DMS 273 (cell line): ENCODE results near the gene TEC.
"Not testable (repeated sequence)": the region's sequence is repeated elsewhere in the genome, so short reads cannot be mapped to it uniquely, and the experiment has no call there.

Experiments
- DNase-seq: peaks from one replicate; lab custom pipeline; 2025; ENCODE audit not compliant: unreplicated experiment; lab: John Stamatoyannopoulos, UW

The TEC gene

DNA sequence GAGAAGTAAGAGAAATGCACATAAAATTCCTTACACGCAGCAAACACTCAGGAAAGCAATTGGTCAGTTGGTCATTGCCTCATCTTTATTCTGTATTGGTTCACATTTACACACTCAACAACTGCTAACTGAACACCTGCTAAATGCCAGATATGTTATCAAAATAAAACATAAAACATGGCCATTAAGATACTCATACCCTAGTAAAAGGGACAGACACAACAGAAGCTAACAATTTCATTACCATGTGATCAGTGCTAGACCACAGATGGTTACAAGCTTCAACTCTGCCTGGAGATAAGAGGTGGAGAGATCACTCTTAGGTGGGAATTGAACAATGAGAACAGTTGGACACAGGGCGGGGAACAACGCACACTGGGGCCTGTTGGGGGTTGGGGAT lies 26.2 kb downstream of the TEC start:
- no peak for DNase-seq

GRCh38 chr4:48242511-48243195 lies 27.0 kb downstream of the TEC start:
- no peak for DNase-seq

GRCh38 chr4:48241731-48242130 lies 27.9 kb downstream of the TEC start:
- no peak for DNase-seq

DNA sequence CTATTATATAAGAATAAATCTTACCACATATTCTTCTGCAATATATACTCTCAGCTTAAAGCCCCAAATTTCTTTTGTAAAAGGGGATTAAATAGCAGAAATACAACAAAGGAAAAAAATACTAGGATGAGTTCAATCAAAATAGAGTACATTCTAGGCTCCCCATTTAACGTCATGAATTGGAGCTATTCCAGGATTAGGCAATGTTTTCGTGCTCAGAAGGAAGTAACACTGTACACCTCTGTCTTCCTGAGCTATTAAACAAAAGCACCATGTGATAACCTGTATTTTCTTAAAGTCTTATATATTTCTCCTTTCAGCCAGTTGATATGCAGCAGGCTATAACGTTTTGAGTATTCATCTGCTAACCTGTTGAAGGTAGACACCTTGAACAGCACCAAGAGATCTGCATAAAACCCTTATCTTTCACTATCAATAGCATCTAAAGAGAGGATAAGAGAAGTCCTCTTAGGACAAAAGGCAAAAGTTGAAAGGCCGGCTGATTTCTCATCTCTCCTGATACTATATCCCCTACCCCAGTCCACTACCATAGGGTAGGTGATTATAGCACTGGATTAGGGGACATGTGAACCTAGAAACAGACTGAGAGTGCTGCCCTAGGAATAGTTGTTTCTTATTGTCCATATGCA lies 31.5 kb downstream of the TEC start:
- DNase-seq: no peak

DNA sequence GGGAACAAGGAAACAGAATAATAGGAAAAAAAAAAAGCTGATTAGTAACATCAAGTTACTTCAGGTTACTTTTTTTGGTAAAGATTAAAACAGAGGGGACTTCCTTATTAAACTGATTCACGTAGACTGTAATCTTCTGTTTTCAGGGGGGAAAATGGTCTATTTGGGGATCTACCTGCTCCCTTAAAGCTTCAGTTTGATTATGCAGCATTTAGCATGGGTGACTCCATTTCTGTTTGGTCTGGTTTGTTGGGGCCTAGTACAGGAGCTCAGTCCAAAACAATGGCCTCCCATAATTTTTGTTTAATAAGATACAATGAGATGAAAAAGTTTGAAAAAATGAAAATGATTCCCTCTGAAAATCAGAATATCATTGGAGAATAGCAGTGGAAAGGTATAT lies 34.6 kb downstream of the TEC start:
- DNase-seq: no peak

GRCh38 chr4:48234575-48234974 lies 35.1 kb downstream of the TEC start:
- no peak for DNase-seq

GRCh38 chr4:48228949-48229348 lies 40.7 kb downstream of the TEC start:
- DNase-seq: no peak

- DNase-seq: no peak
Observed at GRCh38 chr4:48227662-48228061, 42.0 kb downstream of the TEC start.

DNA sequence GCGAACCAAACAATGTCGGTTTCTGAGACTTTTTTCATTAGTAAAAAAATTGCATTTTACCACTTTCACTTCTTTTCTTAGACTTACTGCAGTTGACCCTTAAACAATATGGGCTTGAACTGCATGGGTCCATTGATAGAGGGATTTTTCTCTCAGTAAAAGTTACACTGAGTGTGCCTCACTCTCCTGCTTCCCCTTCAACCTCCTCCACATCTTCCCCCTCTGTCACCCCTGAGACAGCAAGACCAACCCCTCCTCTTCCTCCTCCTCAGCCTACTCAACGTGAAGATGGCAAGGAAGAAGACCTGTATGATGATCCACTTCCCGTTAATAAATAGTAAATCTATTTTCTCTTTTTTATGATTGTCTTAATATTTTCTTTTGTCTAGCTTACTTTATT lies 43.4 kb downstream of the TEC start:
- DNase-seq: no peak

- no peak for DNase-seq
Observed at GRCh38 chr4:48225368-48226141, 44.1 kb downstream of the TEC start.

GRCh38 chr4:48224606-48225005 lies 45.0 kb downstream of the TEC start:
- DNase-seq: no peak

DNA sequence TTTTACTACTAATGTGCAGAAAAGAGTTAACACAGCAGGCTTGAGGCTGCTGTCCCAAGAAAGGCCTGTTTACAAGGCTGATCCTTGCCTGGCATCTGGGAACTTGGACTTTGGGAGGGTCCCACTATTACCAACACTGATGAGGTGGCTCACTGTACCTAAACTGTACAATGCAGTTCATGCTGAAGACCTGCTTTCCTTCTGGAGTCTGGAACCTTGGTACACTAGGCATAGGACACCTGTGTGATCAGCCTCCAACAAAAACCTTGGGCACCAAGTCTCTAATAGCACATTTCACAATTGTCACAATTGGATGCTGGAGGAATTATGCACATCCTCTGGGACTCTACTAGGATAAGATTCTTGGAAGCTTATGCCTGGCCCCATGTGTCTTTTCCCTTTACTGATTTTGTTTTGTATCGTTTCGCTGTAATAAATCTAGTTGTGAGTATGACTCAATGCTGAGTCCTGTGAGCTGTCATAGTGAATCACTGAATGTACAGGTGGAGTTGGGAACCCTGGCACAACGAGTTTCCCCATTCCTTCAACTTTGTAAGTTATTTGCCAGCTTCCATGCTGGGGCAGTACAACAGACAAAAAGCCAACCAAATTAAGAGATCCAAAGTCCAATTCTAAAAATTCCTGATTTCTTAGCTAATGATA lies 45.9 kb downstream of the TEC start:
- DNase-seq: no peak

DNA sequence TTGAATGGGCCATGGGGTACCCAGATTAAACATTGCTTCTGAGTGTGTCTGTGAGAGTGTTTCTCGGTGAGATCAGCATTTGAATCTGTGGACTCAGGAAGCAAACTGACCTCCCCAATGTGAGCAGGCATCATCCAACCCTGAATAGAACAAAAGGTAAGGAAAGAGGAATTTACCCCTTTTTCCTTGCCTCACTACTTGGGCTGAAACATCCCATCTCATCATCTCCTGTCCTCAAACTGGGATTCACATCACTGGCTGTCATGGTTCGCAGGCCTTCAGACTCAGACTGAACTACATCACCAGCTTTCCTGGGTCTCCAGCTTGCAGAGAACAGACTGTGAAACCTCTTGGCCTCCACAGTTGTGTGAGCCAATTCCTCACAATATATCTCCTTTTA lies 47.1 kb downstream of the TEC start:
- DNase-seq: no peak

GRCh38 chr4:48219430-48219829 lies 50.2 kb downstream of the TEC start:
- DNase-seq: not testable (repeated sequence)

DNA sequence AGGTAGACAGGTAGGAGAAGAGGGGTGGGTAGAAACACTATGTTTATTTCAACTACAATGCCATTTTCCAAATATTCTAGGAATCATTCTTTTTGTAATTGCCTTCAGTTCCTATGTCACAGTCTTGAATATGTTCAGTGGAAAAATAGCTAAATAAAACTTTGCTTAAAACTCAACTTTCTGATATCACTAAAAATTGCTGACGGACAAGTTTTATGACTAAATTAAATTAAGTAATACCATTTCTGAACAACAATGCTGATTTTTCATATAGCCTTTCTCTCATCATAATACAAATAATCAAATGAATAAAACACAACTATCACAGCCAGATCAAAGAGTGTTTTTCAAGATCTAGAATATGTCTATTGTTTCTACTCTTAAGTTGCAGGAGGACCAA lies 53.1 kb downstream of the TEC start:
- DNase-seq: no peak

GRCh38 chr4:48215977-48216376 lies 53.7 kb downstream of the TEC start:
- no peak for DNase-seq

GRCh38 chr4:48212165-48212564 lies 57.5 kb downstream of the TEC start:
- DNase-seq: no peak

DNA sequence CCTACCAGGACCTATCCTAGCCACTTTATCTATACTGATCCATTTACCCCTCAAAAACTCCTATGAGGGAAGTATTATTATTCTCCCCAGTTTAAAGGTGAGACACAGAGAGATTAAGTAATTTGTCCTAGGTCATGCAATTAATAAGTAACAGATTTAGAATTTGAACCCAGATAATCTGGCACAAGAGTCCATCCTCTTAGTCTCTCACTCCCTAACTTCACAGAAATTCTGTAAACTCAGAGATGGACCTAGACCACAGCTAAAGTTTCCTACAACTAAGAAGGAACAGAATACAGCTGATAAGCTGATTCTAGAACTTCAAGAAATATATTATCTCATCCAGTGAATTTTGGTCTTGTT lies 58.7 kb downstream of the TEC start:
- no peak for DNase-seq

GRCh38 chr4:48205626-48206025 lies 64.0 kb downstream of the TEC start:
- DNase-seq: no peak

DNA sequence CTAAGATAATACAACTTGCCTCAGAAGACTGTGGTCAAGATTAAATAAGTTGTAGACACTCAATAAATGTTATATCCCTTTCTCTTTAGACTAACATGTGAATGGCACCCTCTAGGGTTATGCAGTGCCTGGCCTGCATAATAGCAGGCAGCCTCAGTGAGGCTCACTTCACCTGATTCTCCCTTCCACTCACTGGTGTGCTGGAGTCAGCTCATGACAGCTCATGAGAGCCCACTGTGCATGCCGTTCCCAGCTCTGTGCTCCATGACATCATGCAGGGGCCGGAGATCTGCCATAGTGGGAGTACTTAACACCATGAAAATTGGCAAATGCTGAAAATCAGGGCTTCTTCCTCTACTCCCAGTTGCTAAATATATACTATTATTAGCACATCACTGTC lies 64.5 kb downstream of the TEC start:
- no peak for DNase-seq

GRCh38 chr4:48203819-48204218 lies 65.8 kb downstream of the TEC start:
- no peak for DNase-seq
